Progenitor cell of endocrine pancreas (in vitro differentiated cells): ENCODE data around the gene SH3TC2. TPM values are rescaled to one million over a fixed set of nuclear protein-coding genes. Genes with fewer than 3 reads are reported as not detected.

ENCODE experiments used
- DNase-seq: peaks from one replicate; pipeline ENCODE4 v3.0.0; 2021; ENCODE audit warnings: low spot score; ENCODE audit not compliant: unreplicated experiment
- H3K27ac Mint-ChIP-seq: 2 replicates; pipeline ENCODE4 v1.8.0; 2021; ENCODE audit warnings: mild to moderate bottlenecking, moderate library complexity, mixed read lengths
- H3K27me3 Mint-ChIP-seq: 2 replicates; pipeline ENCODE4 v1.8.0; 2021; ENCODE audit warnings: mixed read lengths
- H3K36me3 Mint-ChIP-seq: 2 replicates; pipeline ENCODE4 v1.8.0; 2022; ENCODE audit warnings: mixed read lengths; ENCODE audit not compliant: insufficient read depth
- H3K4me1 Mint-ChIP-seq: 2 replicates; pipeline ENCODE4 v1.8.0; 2021; ENCODE audit warnings: low read depth, mixed read lengths
- H3K4me3 Mint-ChIP-seq: 2 replicates; pipeline ENCODE4 v1.8.0; 2021; ENCODE audit warnings: low read depth, mild to moderate bottlenecking, moderate library complexity, mixed read lengths
- H3K9me3 Mint-ChIP-seq: 2 replicates; pipeline ENCODE4 v1.8.0; 2021; ENCODE audit warnings: low read depth, mixed read lengths
- CTCF ChIP-seq: fragments of 200-600 bp; sonication (generic); IDR thresholded peaks from one replicate; pipeline ENCODE4 v1.5.0; 2021; ENCODE audit warnings: antibody characterized with exemption, mild to moderate bottlenecking; ENCODE audit not compliant: unreplicated experiment
- total RNA-seq: library from RNA; stranded (reverse); gene quantifications from 2 replicates; pipeline ENCODE4 v1.2.1, GENCODE V29; 2021

SH3TC2 gene
- total RNA-seq, 1 donor from 2014 or later = 2.1 TPM

GRCh38 chr5:149014571-149015031 lies 48.3 kb downstream of the SH3TC2 start:
- H3K4me1 Mint-ChIP-seq = peaks cover 4% of the 10 kb centered on the region
- H3K27me3 Mint-ChIP-seq = peaks cover 26% of the 10 kb centered on the region
- H3K36me3 Mint-ChIP-seq = no peaks in the 10 kb centered on the region
- TF ChIP-seq CTCF = no peak
- DNase-seq = no peak
- H3K27ac Mint-ChIP-seq = no peak overlapping the region
- H3K4me3 Mint-ChIP-seq = no peak overlapping the region
- H3K9me3 Mint-ChIP-seq = no peaks in the 10 kb centered on the region

- Mint-ChIP-seq H3K36me3 (no peaks in the 10 kb centered on the region), H3K27ac (no peak overlapping the region), H3K9me3 (no peaks in the 10 kb centered on the region), H3K27me3 (peaks cover 23% of the 10 kb centered on the region), H3K4me3 (no peak overlapping the region), H3K4me1 (peaks cover 4% of the 10 kb centered on the region)
- DNase-seq = no peak
- TF ChIP-seq CTCF = no peak
Measured at GRCh38 chr5:149013796-149014195, 49.1 kb downstream of the SH3TC2 start.

- Mint-ChIP-seq H3K36me3 (no peaks in the 10 kb centered on the region), H3K4me3 (no peak overlapping the region)
Measured at GRCh38 chr5:149012350-149012749, 50.5 kb downstream of the SH3TC2 start.

GRCh38 chr5:149011728-149012127 lies 51.1 kb downstream of the SH3TC2 start:
- peaks cover 4% of the 10 kb centered on the region for H3K4me1 Mint-ChIP-seq
- no peak overlapping the region for H3K27ac Mint-ChIP-seq
- H3K4me3 Mint-ChIP-seq = no peak overlapping the region
- no peaks in the 10 kb centered on the region for H3K36me3 Mint-ChIP-seq
- TF ChIP-seq CTCF = no peak
- H3K27me3 Mint-ChIP-seq = peaks cover 21% of the 10 kb centered on the region
- H3K9me3 Mint-ChIP-seq = no peaks in the 10 kb centered on the region
- no peak for DNase-seq

More at GRCh38 chr5:149012350-149012749, 50.5 kb downstream of the SH3TC2 start:
- Mint-ChIP-seq H3K27ac (no peak overlapping the region), H3K27me3 (peaks cover 21% of the 10 kb centered on the region), H3K9me3 (no peaks in the 10 kb centered on the region), H3K4me1 (peaks cover 7% of the 10 kb centered on the region)
- DNase-seq = no peak
- TF ChIP-seq CTCF = no peak

GRCh38 chr5:149011084-149011483 lies 51.8 kb downstream of the SH3TC2 start:
- H3K4me1 Mint-ChIP-seq = peaks cover 4% of the 10 kb centered on the region
- no peak for TF ChIP-seq CTCF
- no peaks in the 10 kb centered on the region for H3K36me3 Mint-ChIP-seq
- H3K27me3 Mint-ChIP-seq = peaks cover 21% of the 10 kb centered on the region
- H3K9me3 Mint-ChIP-seq = no peaks in the 10 kb centered on the region
- H3K4me3 Mint-ChIP-seq = no peak overlapping the region
- no peak overlapping the region for H3K27ac Mint-ChIP-seq
- no peak for DNase-seq
